ENCODE data around the gene SYT5. TPM values are rescaled to one million over a fixed set of nuclear protein-coding genes. Genes with fewer than 3 reads are reported as not detected.

SYT5 gene
- total and polyA plus RNA-seq, 2 of the 8 experiments (the other 6 are each of a cell fraction or from before 2014, with no cell fraction given): 0.35 to 0.67 TPM

DNA sequence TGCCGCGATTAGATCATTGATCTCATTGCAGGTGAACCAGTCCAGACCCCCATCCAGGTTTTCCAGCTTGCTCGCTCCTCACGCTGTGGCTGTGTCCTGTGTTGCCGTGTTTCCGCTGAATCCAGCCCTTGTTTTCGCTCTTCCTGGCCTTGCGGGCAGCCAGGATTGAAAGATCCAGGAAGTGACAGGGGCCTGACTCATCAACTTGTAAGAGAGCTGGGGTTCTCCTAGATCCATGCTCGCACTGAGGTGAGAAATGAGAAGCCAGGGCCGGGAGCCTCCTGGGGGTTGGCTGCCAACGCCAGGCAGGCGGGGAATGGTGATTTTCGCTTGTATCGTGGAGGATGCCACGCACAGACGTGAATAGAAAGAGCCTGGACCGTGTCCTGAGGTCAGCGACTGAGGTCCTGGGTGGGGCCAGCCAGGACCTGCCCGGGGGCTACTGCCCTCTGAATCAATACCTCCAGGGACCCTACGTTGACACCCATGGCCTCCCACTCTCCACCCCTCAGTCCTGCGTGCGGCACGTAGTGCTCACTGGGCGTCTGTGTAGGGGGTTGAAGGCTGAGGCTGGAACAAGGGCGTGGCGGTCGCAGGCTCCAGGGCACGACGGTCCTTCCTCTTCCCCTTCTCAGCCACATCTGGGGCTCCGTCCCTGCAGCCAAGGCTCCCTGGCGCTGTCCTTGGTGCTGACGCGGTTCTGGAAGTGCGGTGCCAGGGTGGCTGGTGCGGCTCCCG lies 36.5 kb upstream of the SYT5 start (continued):
- TF ChIP-seq, protein P1, sequence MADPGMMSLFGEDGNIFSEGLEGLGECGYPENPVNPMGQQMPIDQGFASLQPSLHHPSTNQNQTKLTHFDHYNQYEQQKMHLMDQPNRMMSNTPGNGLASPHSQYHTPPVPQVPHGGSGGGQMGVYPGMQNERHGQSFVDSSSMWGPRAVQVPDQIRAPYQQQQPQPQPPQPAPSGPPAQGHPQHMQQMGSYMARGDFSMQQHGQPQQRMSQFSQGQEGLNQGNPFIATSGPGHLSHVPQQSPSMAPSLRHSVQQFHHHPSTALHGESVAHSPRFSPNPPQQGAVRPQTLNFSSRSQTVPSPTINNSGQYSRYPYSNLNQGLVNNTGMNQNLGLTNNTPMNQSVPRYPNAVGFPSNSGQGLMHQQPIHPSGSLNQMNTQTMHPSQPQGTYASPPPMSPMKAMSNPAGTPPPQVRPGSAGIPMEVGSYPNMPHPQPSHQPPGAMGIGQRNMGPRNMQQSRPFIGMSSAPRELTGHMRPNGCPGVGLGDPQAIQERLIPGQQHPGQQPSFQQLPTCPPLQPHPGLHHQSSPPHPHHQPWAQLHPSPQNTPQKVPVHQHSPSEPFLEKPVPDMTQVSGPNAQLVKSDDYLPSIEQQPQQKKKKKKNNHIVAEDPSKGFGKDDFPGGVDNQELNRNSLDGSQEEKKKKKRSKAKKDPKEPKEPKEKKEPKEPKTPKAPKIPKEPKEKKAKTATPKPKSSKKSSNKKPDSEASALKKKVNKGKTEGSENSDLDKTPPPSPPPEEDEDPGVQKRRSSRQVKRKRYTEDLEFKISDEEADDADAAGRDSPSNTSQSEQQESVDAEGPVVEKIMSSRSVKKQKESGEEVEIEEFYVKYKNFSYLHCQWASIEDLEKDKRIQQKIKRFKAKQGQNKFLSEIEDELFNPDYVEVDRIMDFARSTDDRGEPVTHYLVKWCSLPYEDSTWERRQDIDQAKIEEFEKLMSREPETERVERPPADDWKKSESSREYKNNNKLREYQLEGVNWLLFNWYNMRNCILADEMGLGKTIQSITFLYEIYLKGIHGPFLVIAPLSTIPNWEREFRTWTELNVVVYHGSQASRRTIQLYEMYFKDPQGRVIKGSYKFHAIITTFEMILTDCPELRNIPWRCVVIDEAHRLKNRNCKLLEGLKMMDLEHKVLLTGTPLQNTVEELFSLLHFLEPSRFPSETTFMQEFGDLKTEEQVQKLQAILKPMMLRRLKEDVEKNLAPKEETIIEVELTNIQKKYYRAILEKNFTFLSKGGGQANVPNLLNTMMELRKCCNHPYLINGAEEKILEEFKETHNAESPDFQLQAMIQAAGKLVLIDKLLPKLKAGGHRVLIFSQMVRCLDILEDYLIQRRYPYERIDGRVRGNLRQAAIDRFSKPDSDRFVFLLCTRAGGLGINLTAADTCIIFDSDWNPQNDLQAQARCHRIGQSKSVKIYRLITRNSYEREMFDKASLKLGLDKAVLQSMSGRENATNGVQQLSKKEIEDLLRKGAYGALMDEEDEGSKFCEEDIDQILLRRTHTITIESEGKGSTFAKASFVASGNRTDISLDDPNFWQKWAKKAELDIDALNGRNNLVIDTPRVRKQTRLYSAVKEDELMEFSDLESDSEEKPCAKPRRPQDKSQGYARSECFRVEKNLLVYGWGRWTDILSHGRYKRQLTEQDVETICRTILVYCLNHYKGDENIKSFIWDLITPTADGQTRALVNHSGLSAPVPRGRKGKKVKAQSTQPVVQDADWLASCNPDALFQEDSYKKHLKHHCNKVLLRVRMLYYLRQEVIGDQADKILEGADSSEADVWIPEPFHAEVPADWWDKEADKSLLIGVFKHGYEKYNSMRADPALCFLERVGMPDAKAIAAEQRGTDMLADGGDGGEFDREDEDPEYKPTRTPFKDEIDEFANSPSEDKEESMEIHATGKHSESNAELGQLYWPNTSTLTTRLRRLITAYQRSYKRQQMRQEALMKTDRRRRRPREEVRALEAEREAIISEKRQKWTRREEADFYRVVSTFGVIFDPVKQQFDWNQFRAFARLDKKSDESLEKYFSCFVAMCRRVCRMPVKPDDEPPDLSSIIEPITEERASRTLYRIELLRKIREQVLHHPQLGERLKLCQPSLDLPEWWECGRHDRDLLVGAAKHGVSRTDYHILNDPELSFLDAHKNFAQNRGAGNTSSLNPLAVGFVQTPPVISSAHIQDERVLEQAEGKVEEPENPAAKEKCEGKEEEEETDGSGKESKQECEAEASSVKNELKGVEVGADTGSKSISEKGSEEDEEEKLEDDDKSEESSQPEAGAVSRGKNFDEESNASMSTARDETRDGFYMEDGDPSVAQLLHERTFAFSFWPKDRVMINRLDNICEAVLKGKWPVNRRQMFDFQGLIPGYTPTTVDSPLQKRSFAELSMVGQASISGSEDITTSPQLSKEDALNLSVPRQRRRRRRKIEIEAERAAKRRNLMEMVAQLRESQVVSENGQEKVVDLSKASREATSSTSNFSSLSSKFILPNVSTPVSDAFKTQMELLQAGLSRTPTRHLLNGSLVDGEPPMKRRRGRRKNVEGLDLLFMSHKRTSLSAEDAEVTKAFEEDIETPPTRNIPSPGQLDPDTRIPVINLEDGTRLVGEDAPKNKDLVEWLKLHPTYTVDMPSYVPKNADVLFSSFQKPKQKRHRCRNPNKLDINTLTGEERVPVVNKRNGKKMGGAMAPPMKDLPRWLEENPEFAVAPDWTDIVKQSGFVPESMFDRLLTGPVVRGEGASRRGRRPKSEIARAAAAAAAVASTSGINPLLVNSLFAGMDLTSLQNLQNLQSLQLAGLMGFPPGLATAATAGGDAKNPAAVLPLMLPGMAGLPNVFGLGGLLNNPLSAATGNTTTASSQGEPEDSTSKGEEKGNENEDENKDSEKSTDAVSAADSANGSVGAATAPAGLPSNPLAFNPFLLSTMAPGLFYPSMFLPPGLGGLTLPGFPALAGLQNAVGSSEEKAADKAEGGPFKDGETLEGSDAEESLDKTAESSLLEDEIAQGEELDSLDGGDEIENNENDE (IDR thresholded peaks at IDR 0.05; ENCODE audit: insufficient replicate concordance, low read length): no peak
- TF ChIP-seq JUND (IDR thresholded peaks at IDR 0.05; ENCODE audit: low read length): peak; percentile 88
- peak; percentile 55 for TF ChIP-seq KDM4A (IDR thresholded peaks at IDR 0.05; ENCODE audit: low read depth, low read length, severe bottlenecking)
- no peak for TF ChIP-seq NANOG (IDR thresholded peaks at IDR 0.05; ENCODE audit: insufficient read depth, low read depth, low read length, poor library complexity, severe bottlenecking)
- TF ChIP-seq TAF1 (IDR thresholded peaks at IDR 0.05; ENCODE audit: low read depth, low read length): peak; percentile 37
- TF ChIP-seq PHF8 (conservative IDR thresholded peaks at IDR 0.05; ENCODE audit: low read depth, low read length): 0 out of 2 replicates have a peak, but pooled peaks have one; percentile 30
- TF ChIP-seq HDAC6 (IDR thresholded peaks at IDR 0.05; ENCODE audit: low read depth, low read length): no peak
- TF ChIP-seq SP2 (IDR thresholded peaks at IDR 0.05; ENCODE audit: low read length): no peak
- TF ChIP-seq MAX (IDR thresholded peaks at IDR 0.05): peak; percentile 61; the same call in 1 of the 2 replicates
- TF ChIP-seq CBX8 (IDR thresholded peaks at IDR 0.05; ENCODE audit: borderline replicate concordance, low read depth, low read length): no peak

All from H1 (cell line).